Measurements from ENCODE around the gene F10.

DNA sequence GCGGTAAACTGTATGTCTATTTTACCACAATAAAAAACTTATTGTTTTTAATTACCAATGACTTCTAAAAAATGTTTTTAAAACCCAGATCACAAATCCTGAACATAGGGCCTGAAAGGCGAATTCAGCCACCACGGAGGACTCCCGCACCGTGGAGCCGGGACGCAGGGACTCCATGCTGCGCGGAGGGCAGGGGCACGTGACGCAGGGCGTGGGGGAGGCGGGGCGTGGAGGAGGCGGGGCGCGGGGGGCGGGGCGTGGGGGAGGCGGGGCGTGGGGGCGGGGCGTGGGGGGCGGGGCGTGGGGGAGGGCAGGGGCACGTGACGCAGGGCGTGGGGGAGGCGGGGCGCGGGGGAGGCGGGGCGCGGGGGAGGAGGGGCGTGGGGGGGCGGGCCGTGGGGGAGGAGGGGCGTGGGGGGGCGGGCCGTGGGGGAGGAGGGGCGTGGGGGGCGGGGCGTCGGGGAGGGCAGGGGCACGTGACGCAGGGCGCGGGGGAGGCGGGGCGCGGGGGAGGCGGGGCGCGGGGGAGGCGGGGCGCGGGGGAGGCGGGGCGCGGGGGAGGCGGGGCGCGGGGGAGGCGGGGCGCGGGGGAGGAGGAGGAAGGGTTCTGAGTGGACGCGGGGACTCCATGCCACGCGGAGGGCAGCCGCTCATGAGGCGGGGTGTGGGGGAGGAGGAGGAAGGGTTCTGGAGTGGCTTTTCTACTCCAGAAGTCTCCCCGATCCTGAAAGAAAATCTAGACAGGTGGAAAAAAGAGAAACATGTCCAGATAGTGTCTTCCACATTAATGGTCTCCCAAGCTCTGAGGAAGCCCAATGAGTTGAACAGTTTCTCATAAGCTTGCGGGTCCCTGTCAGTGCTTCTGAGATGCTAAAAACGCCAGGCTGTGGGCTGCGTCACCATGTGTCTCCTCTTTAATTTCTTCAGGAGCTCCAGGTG, 31.5 kb downstream of the F10 start:
- TF ChIP-seq, protein P1, sequence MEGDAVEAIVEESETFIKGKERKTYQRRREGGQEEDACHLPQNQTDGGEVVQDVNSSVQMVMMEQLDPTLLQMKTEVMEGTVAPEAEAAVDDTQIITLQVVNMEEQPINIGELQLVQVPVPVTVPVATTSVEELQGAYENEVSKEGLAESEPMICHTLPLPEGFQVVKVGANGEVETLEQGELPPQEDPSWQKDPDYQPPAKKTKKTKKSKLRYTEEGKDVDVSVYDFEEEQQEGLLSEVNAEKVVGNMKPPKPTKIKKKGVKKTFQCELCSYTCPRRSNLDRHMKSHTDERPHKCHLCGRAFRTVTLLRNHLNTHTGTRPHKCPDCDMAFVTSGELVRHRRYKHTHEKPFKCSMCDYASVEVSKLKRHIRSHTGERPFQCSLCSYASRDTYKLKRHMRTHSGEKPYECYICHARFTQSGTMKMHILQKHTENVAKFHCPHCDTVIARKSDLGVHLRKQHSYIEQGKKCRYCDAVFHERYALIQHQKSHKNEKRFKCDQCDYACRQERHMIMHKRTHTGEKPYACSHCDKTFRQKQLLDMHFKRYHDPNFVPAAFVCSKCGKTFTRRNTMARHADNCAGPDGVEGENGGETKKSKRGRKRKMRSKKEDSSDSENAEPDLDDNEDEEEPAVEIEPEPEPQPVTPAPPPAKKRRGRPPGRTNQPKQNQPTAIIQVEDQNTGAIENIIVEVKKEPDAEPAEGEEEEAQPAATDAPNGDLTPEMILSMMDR (conservative IDR thresholded peaks at IDR 0.05; ENCODE audit: low read depth, low read length): no peak
- no peak for TF ChIP-seq EZH2 (IDR thresholded peaks at IDR 0.05; ENCODE audit: borderline replicate concordance, low read depth, low read length, poor library complexity, severe bottlenecking)

Data from A673 (cell line).